Spleen (tissue), 7 donors: ENCODE measurements around the gene MBOAT2.

Experiments
- POLR2A ChIP-seq, 3 donors: fragments of 450-650 bp; IDR thresholded peaks; one replicate each; pipeline ENCODE4 v1.5.1; 2017; ENCODE audit warnings: antibody characterized with exemption in 3 of 3, mild to moderate bottlenecking in 1 of 3
- TF ChIP-seq, protein P1 (sequence below), 11 experiments: fragments of 200-600 bp in 7 of 11; fragments of 450-650 bp in 4 of 11; sonication (generic) in 4 of 11; IDR thresholded peaks in 8 of 11; conservative IDR thresholded peaks in 3 of 11; 1 replicate in 7 of 11; 2 replicates in 4 of 11; pipeline versions ENCODE4 v1.4.0 to v1.8.0; 2016 to 2021; ENCODE audit warnings: antibody characterized with exemption in 11 of 11, inconsistent platforms in 4 of 11, mild to moderate bottlenecking in 1 of 11
- donor health status: DM: no; HTN: no; CAD: no; lungs with moderate emphysema.
- donor health status: DM: no; HTN: no; CAD: no.
- donor health status: DM: no; HTN: no; CAD: no.

DNA sequence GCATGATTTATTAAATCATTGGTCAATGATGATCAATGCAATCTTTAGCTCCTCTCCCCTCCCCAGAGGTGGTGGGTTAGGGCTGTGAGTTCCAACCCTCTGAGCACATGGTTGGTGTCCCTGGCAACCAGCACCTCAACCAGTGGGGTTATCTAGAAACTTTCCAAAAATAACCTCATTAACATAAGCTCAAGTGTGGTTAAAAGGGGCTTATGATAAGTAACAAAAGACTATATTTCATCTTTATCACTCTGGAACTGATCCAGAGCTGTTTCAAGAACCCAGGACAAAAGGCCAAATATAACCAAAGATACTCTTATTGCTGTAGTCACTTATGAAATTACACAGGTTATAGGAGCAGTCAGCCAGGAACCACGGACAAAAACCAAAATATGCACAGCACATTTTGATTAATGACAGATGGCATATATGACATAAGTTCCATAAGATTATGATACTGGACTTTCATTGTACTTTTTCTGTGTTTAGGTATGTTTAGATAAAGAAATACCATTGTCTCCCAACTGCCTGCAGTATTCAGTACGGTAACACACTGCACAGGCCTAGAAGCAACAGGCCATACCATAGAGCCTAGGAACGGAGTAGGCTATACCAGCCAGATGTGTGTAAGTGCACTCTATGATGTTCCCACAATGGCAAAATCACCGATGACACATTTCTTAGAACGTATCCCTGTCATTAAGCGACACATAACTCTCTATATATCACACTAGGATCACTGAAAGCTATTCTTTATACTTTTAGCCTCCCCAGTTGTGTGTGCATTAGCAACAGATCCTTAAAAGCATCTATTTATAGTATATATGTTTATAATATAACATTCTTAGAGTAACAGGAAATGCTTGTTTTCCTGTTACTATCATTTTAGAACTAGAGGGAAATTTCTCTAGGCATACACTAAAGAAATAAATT, 197.9 kb downstream of the MBOAT2 start:
- no peak for TF ChIP-seq POLR2A (IDR thresholded peaks at IDR 0.05)
- TF ChIP-seq, protein P1, sequence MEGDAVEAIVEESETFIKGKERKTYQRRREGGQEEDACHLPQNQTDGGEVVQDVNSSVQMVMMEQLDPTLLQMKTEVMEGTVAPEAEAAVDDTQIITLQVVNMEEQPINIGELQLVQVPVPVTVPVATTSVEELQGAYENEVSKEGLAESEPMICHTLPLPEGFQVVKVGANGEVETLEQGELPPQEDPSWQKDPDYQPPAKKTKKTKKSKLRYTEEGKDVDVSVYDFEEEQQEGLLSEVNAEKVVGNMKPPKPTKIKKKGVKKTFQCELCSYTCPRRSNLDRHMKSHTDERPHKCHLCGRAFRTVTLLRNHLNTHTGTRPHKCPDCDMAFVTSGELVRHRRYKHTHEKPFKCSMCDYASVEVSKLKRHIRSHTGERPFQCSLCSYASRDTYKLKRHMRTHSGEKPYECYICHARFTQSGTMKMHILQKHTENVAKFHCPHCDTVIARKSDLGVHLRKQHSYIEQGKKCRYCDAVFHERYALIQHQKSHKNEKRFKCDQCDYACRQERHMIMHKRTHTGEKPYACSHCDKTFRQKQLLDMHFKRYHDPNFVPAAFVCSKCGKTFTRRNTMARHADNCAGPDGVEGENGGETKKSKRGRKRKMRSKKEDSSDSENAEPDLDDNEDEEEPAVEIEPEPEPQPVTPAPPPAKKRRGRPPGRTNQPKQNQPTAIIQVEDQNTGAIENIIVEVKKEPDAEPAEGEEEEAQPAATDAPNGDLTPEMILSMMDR (IDR thresholded peaks at IDR 0.05 in 8 of 11, conservative IDR thresholded peaks at IDR 0.05 in 3 of 11): no peak
